Osteocyte (in vitro differentiated cells): ENCODE results near the gene FGL2. TPM values are rescaled to one million over a fixed set of nuclear protein-coding genes. Genes with fewer than 3 reads are reported as not detected.

Experiments used
- DNase-seq: peaks from one replicate; pipeline ENCODE4 v3.0.0; 2021; ENCODE audit warnings: mixed read lengths; ENCODE audit not compliant: unreplicated experiment; ENCODE audit errors: extremely low spot score
- H3K27ac Mint-ChIP-seq: one replicate; pipeline ENCODE4 v1.8.0; 2021; ENCODE audit warnings: mild to moderate bottlenecking, mixed read lengths; ENCODE audit not compliant: unreplicated experiment
- H3K27me3 Mint-ChIP-seq: one replicate; pipeline ENCODE4 v1.8.0; 2021; ENCODE audit warnings: mixed read lengths; ENCODE audit not compliant: unreplicated experiment
- H3K36me3 Mint-ChIP-seq: one replicate; pipeline ENCODE4 v1.8.0; 2021; ENCODE audit warnings: mixed read lengths; ENCODE audit not compliant: unreplicated experiment
- H3K4me1 Mint-ChIP-seq: one replicate; pipeline ENCODE4 v1.8.0; 2021; ENCODE audit warnings: mixed read lengths; ENCODE audit not compliant: unreplicated experiment
- H3K4me3 Mint-ChIP-seq: one replicate; pipeline ENCODE4 v1.8.0; 2021; ENCODE audit warnings: mild to moderate bottlenecking, moderate library complexity, mixed read lengths; ENCODE audit not compliant: unreplicated experiment
- H3K9me3 Mint-ChIP-seq: one replicate; pipeline ENCODE4 v1.8.0; 2021; ENCODE audit warnings: mixed read lengths; ENCODE audit not compliant: unreplicated experiment
- long read RNA-seq: library from polyadenylated mRNA; unstranded; transcript quantifications from one replicate; pipeline ENCODE4 v2.0.0, GENCODE V29; 2021
- total RNA-seq: library from RNA; stranded (reverse); gene quantifications from 2 replicates; pipeline ENCODE4 v1.2.1, GENCODE V29; 2021
- TF ChIP-seq, protein P1 (sequence below): fragments of 200-600 bp; sonication (generic); IDR thresholded peaks from 2 replicates; pipeline ENCODE4 v1.5.0; 2021; ENCODE audit warnings: antibody characterized with exemption, mild to moderate bottlenecking, moderate library complexity

The FGL2 gene, protein sequence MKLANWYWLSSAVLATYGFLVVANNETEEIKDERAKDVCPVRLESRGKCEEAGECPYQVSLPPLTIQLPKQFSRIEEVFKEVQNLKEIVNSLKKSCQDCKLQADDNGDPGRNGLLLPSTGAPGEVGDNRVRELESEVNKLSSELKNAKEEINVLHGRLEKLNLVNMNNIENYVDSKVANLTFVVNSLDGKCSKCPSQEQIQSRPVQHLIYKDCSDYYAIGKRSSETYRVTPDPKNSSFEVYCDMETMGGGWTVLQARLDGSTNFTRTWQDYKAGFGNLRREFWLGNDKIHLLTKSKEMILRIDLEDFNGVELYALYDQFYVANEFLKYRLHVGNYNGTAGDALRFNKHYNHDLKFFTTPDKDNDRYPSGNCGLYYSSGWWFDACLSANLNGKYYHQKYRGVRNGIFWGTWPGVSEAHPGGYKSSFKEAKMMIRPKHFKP
- 0.08 and 0.16 TPM in 2 replicates for total RNA-seq
- long read RNA-seq, full-length matches to known transcripts, result 2 of 2 reads
- long read RNA-seq, partial matches to known transcripts, result 0 of 2 reads
- long read RNA-seq, other reads (novel, unspliced or antisense), result 0 of 2 reads

DNA sequence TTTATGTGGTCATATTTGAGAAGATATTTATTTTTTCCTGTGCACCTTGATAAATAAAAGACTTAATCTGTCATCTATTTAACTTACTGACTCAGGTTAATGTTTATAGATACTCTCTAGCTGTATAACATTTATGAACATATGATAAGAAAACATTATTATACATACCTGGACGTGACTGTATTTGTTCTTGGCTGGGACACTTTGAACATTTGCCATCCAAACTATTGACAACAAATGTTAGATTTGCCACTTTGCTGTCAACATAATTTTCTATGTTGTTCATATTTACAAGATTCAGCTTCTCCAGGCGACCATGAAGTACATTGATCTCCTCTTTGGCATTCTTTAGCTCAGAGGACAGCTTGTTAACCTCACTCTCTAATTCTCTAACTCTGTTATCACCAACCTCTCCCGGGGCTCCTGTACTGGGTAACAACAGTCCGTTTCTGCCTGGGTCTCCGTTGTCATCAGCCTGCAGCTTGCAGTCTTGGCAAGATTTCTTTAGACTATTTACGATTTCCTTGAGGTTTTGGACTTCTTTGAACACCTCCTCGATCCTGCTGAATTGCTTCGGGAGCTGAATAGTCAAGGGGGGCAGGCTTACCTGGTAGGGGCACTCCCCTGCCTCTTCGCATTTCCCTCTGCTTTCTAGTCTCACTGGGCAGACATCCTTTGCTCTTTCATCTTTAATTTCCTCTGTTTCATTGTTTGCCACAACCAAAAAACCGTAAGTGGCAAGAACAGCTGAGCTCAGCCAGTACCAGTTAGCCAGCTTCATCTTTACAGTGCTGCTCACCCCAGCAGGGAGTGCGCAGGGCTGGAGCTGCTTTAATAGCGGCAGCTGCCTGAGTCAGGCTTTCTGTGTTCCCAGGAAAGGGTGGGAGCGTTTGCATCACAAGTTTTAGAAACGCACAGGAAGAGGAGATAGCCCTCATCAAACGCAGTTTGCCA, at the start of gene FGL2:
TSS of gene FGL2 (minus strand) at position 807 of the 954 bp plus-strand sequence. CDS start at position 781, 26 bp downstream.
- Mint-ChIP-seq H3K36me3 (no peaks in the 10 kb centered on the region), H3K4me3 (peak within 1 kb of the TSS; percentile 42), H3K27ac (no peak within 1 kb of the TSS), H3K9me3 (no peaks in the 10 kb centered on the region), H3K4me1 (peaks cover 6% of the 10 kb centered on the region), H3K27me3 (peaks cover 5% of the 10 kb centered on the region)
- TF ChIP-seq, protein P1, sequence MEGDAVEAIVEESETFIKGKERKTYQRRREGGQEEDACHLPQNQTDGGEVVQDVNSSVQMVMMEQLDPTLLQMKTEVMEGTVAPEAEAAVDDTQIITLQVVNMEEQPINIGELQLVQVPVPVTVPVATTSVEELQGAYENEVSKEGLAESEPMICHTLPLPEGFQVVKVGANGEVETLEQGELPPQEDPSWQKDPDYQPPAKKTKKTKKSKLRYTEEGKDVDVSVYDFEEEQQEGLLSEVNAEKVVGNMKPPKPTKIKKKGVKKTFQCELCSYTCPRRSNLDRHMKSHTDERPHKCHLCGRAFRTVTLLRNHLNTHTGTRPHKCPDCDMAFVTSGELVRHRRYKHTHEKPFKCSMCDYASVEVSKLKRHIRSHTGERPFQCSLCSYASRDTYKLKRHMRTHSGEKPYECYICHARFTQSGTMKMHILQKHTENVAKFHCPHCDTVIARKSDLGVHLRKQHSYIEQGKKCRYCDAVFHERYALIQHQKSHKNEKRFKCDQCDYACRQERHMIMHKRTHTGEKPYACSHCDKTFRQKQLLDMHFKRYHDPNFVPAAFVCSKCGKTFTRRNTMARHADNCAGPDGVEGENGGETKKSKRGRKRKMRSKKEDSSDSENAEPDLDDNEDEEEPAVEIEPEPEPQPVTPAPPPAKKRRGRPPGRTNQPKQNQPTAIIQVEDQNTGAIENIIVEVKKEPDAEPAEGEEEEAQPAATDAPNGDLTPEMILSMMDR, result no peak
- no peak for DNase-seq

DNA sequence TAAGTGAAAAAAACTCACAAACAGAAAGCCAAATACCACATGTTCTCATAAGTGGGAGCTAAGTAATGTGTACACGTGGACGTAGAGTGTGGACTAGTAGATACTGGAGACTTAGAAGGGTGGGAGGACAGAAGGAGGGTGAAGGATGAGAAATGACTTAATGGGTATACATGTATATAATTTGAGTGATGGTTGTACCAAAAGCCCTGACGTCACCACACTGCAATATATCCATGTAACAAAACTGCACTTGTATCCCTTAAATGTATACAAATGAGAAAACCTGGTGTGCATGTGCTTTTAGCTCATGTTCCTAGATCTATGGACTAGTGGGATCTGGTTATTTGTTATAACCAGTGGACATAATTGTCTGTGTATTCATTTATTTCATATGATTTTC, 48.5 kb upstream of the FGL2 start:
- Mint-ChIP-seq H3K27ac (no peak overlapping the region), H3K27me3 (no peaks in the 10 kb centered on the region), H3K9me3 (no peaks in the 10 kb centered on the region), H3K4me1 (peaks cover 10% of the 10 kb centered on the region), H3K4me3 (no peak overlapping the region), H3K36me3 (no peaks in the 10 kb centered on the region)
- TF ChIP-seq, protein P1, result no peak
- DNase-seq, result no peak

DNA sequence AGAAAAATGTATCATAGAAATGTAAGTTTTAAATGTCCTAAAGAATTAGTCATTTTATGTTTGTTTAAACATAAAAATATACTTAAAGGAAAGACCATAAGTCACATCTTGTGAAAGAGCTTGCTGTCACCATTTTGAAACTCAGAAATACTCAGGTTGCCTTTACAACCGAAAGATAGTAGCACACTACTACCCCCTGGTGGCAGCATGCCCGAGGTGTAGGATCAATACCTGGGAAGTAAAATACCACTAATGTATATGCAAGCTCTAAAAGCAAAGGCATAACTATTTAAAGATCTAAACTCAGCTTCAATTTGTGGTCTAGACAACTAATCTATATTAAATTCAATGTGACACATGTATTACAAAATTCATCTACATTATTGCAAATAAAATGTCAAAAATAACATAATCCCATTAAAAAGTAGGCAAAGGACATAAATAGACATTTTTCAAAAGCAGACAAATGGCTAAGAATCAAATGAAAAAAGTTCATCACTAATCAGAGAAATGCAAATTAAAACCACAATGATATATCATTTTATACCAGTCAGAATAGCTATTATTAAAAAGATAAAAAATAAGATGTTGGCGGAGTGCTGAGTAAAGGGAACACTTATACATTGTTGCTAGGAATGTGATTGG, 47.7 kb upstream of the FGL2 start:
- Mint-ChIP-seq H3K27me3 (no peaks in the 10 kb centered on the region), H3K27ac (no peak overlapping the region), H3K4me3 (no peak overlapping the region), H3K4me1 (peaks cover 10% of the 10 kb centered on the region), H3K36me3 (no peaks in the 10 kb centered on the region), H3K9me3 (no peaks in the 10 kb centered on the region)
- TF ChIP-seq, protein P1, result peak; percentile 85
- DNase-seq, result no peak

DNA sequence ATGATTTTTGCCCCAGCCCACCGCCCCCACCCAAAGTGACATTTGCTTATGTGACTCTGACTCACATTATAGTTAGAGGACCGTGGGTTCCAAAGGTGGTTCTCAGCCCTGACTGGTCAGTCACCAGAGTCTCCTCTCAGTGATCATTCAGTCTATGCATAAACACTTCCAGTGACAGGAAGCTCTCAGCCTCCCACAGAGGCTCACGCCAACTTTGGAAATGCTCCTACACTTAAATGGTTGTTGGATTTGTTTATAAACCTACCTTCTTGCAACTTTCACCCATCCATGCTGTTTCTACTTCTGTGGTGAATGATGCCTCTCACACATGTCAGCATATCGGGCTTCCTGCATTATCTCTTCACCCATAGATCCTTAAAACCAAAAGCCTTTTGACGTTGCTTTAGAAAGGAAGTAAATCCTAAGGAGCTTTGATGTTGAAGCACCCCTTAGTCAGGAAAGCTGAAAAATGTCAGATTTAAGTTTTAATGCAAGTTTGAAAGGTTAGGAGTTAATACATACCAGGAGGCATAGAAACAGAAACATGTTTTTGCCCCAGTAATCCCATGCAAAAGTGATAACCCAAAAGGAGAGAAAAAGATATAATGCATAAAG, 46.5 kb upstream of the FGL2 start:
- Mint-ChIP-seq H3K9me3 (no peaks in the 10 kb centered on the region), H3K4me1 (peaks cover 6% of the 10 kb centered on the region), H3K27me3 (no peaks in the 10 kb centered on the region), H3K36me3 (peaks cover 3% of the 10 kb centered on the region), H3K4me3 (no peak overlapping the region), H3K27ac (no peak overlapping the region)
- TF ChIP-seq, protein P1, result no peak
- DNase-seq, result no peak
